GM12892 (cell line): ENCODE data around the gene CA12.

Source experiments
- POLR2A ChIP-seq: IDR thresholded peaks from 2 replicates; pipeline ENCODE4 v1.6.1; 2011; ENCODE audit warnings: low read depth, low read length, control low read depth
- TAF1 ChIP-seq: IDR thresholded peaks from 2 replicates; pipeline ENCODE4 v1.6.1; 2011; ENCODE audit warnings: low read depth, mild to moderate bottlenecking, control low read depth, low read length, borderline replicate concordance

DNA sequence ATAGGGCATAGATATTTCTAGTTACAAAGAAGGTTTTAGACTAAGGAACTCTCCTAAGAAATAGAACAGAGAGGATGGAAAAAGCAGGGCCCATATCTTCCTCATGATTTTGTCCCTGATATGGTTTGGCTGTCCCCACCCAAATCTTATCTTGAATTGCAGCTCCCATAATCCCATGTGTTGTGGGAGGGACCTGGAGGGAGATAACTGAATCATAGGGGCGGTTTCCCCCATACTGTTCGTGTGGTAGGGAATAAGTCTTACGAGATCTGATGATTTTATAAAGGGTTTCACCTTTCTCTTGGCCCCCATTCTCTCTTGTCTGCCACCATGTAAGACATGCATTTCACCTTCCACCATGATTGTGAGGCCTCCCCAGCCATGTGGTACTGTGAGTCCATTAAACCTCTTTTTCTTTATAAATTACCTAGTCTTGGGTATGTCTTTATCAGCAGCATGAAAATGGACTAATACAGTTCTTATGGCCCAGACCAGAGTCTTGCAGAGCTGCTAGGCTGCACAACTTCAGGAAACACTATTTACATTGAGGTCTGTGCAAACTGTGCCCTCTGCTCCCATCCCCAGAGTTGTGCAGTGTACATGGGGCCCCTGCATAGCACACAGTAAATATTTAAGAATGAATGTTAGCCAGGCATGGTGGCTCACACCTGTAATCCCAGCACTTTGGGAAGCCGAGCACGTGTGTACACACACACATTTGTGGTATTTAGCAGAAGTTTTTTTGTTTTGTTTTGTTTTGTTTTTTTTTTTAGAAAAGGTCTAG, 20.3 kb upstream of the CA12 start:
- TF ChIP-seq TAF1 (no peak), POLR2A (no peak)
